SK-N-MC (cell line): ENCODE results near the gene TMEM270.
"Not testable (repeated sequence)": the region's sequence is repeated elsewhere in the genome, so short reads cannot be mapped to it uniquely, and the experiment has no call there.

Source experiments
- DNase-seq: peaks from one replicate; pipeline ENCODE4 v3.0.0-alpha.2; 2011; ENCODE audit warnings: low read depth, low spot score
- H3K27ac ChIP-seq: fragments of 200-600 bp; sonication (generic); 2 replicates; pipeline ENCODE4 v1.5.1; 2016; ENCODE audit warnings: mixed run types
- H3K36me3 ChIP-seq: fragments of 200-600 bp; sonication (generic); 2 replicates; pipeline ENCODE4 v1.6.1; 2017; ENCODE audit warnings: antibody characterized with exemption, low read length, mixed read lengths; ENCODE audit not compliant: insufficient read depth
- H3K4me3 ChIP-seq: fragments of 200-600 bp; sonication (generic); 2 replicates; pipeline ENCODE4 v1.5.1; 2016
- H3K9ac ChIP-seq: fragments of 200-600 bp; sonication (generic); 2 replicates; pipeline ENCODE4 v1.8.0; 2017; ENCODE audit warnings: mixed run types, mixed read lengths; ENCODE audit not compliant: insufficient read length
- H3K9me3 ChIP-seq: fragments of 200-600 bp; sonication (generic); 2 replicates; pipeline ENCODE4 v1.6.1; 2017; ENCODE audit warnings: low read depth, mild to moderate bottlenecking, antibody characterized with exemption, low read length, moderate library complexity, mixed read lengths
- EZH2 ChIP-seq: fragments of 200-600 bp; sonication (generic); IDR thresholded peaks from one replicate; pipeline ENCODE4 v1.6.1; 2017; ENCODE audit warnings: antibody characterized with exemption
- FOXP2 ChIP-seq: optimal IDR thresholded peaks from 2 replicates; pipeline ENCODE3; 2011; ENCODE audit warnings: mild to moderate bottlenecking, moderate library complexity; ENCODE audit not compliant: insufficient read depth; ENCODE audit errors: extremely low read length, control extremely low read depth
- POLR2AphosphoS5 ChIP-seq: IDR thresholded peaks from 2 replicates; pipeline ENCODE4 v1.6.1; 2012; ENCODE audit warnings: mild to moderate bottlenecking, low read depth, low read length, borderline replicate concordance

TMEM270 gene, protein sequence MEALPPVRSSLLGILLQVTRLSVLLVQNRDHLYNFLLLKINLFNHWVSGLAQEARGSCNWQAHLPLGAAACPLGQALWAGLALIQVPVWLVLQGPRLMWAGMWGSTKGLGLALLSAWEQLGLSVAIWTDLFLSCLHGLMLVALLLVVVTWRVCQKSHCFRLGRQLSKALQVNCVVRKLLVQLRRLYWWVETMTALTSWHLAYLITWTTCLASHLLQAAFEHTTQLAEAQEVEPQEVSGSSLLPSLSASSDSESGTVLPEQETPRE

GRCh38 chr7:73860859-73861258, at the start of gene TMEM270:
Gene TMEM270 (plus strand): TSS chr7:73861159. CDS start chr7:73861195, 36 bp downstream.
- TF ChIP-seq FOXP2, result no peak
- H3K9ac ChIP-seq, result no peak within 1 kb of the TSS

DNA sequence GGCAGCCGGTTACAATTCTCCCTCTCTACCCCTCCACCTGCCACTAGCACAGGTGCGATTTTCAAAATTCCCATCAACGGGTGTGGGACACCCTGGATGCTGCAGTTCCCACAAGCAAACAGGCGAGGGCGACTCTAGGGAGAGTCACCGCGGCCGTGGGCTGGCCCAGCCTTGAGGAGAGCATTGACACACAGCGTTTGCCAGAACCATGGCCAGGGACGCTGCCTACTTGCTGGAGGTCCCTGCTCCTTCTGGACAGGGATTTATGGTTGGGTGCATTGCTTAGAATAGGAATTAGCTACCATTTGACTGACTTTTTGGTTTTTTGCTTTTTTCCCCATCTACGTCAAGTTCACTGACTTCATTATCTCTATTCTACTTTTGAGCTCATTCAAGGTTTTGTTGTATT, 49.2 kb upstream of the TMEM270 start:
- no peak for DNase-seq
- no peak for TF ChIP-seq FOXP2
- no peak for TF ChIP-seq POLR2AphosphoS5
- TF ChIP-seq EZH2, result no peak

More at GRCh38 chr7:73860859-73861258, at the start of gene TMEM270:
- Histone ChIP-seq H3K27ac (no peak within 1 kb of the TSS), H3K4me3 (no peak within 1 kb of the TSS), H3K36me3 (no peaks in the 10 kb centered on the region), H3K9me3 (no peaks in the 10 kb centered on the region)
- DNase-seq, result no peak

GRCh38 chr7:73812996-73813395, 48.0 kb upstream of the TMEM270 start:
- no peak for DNase-seq
- TF ChIP-seq POLR2AphosphoS5 (no peak), FOXP2 (no peak), EZH2 (no peak)
- Histone ChIP-seq H3K4me3 (no peak overlapping the region), H3K36me3 (no peaks in the 10 kb centered on the region), H3K9me3 (no peaks in the 10 kb centered on the region), H3K9ac (no peak overlapping the region), H3K27ac (no peak overlapping the region)

More for the DNA sequence above, 49.2 kb upstream of the TMEM270 start:
- H3K9me3 ChIP-seq, result no peaks in the 10 kb centered on the region
- no peak overlapping the region for H3K9ac ChIP-seq
- no peak overlapping the region for H3K4me3 ChIP-seq
- H3K27ac ChIP-seq, result no peak overlapping the region
- H3K36me3 ChIP-seq, result no peaks in the 10 kb centered on the region

GRCh38 chr7:73815436-73815835, 45.5 kb upstream of the TMEM270 start:
- Histone ChIP-seq H3K4me3 (no peak overlapping the region), H3K9me3 (no peaks in the 10 kb centered on the region), H3K27ac (no peak overlapping the region), H3K36me3 (no peaks in the 10 kb centered on the region), H3K9ac (no peak overlapping the region)
- TF ChIP-seq POLR2AphosphoS5 (no peak), EZH2 (no peak), FOXP2 (no peak)
- DNase-seq, result no peak

- TF ChIP-seq FOXP2, result no peak
- TF ChIP-seq EZH2, result no peak
- no peak for TF ChIP-seq POLR2AphosphoS5
Measured at GRCh38 chr7:73817121-73817520, 43.8 kb upstream of the TMEM270 start.

GRCh38 chr7:73820013-73820412, 40.9 kb upstream of the TMEM270 start:
- H3K9me3 ChIP-seq, result no peaks in the 10 kb centered on the region
- no peak overlapping the region for H3K27ac ChIP-seq
- DNase-seq, result no peak
- no peak overlapping the region for H3K9ac ChIP-seq
- H3K4me3 ChIP-seq, result no peak overlapping the region
- no peak for TF ChIP-seq FOXP2
- TF ChIP-seq POLR2AphosphoS5, result no peak
- no peak for TF ChIP-seq EZH2
- no peaks in the 10 kb centered on the region for H3K36me3 ChIP-seq

More at GRCh38 chr7:73817121-73817520, 43.8 kb upstream of the TMEM270 start:
- Histone ChIP-seq H3K9ac (no peak overlapping the region), H3K4me3 (no peak overlapping the region), H3K9me3 (no peaks in the 10 kb centered on the region), H3K36me3 (no peaks in the 10 kb centered on the region), H3K27ac (no peak overlapping the region)
- no peak for DNase-seq

DNA sequence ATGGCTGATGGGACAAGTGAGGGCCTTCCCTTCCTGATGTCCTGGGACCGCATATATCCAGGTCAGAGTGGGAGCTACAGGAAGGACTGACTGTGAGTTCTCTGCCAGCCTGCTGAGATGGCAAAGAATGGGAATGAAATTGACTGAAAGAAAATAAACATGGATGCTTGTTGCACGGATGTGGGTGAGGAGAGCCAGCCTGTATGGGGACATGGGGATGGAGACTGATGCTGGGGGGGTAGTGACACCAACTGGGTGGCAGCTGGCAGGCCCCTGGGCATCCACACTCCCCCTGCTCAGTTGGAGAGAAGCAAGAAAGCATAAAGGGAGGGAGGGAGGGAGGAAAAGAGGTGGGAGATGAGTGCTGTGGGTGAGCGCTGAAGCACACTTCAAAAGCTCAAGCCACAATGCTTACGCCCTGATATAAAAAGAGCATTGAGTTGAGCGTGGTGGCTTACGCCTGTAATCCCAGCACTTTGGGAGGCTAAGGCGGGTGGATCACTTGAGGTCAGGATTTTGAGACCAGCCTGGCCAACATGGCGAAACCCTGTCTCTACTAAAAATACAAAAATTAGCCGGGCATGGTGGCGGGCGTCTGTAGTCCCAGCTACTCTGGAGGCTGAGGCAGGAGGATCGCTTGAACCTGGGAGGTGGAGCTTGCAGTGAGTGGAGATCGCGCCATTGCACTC, 39.2 kb upstream of the TMEM270 start:
- H3K9ac ChIP-seq, H3K27ac ChIP-seq, H3K9me3 ChIP-seq, DNase-seq, H3K4me3 ChIP-seq, H3K36me3 ChIP-seq: not testable (repeated sequence)

DNA sequence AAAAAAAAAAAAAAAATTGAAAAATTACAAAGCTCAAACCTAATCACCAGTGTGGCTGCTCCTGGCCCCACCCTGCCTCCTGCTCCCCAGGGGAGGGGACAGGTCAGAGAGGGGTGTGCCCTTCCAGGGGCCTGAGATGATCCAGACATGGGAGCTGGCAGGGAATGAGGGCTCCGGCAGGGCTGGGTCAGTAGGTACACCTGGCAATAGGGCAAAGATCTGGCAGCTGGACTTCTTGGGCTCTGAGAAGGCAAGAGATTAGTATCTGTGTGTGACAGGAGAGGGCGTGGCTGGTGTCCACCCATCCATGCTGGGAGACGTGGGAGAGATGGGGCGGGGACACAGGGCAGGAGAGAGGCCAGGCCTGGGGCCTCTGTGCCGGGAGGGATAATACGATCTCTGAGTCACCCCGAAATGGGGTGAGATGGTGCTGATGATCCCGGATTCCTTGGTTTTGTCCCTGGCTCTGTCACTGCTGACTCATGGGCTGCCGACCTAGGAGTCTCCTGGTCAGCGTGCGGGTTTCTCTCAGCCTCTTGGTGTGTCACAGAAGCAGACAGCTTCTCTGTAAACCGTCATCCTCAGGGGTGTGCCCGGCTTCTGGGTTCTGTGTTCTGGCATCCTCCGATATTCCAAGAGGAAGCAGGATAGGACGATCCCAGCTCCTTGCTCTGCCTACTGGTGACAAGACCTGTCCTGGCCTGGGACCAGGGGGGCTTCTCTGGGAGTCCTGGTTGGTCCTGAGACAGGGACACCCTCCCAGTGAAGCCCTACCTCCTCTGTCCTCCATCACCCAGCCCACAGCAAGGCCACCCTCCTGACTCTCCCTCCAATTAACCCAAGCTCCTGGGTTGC, 38.4 kb upstream of the TMEM270 start:
- Histone ChIP-seq H3K9me3 (no peaks in the 10 kb centered on the region), H3K27ac (no peak overlapping the region), H3K9ac (no peak overlapping the region), H3K4me3 (no peak overlapping the region), H3K36me3 (no peaks in the 10 kb centered on the region)
- no peak for DNase-seq
- TF ChIP-seq FOXP2, result no peak
- no peak for TF ChIP-seq EZH2
- no peak for TF ChIP-seq POLR2AphosphoS5
